IPS-18a (cell line): ENCODE data around the gene STK32B.
"Not testable (repeated sequence)": the region's sequence is repeated elsewhere in the genome, so short reads cannot be mapped to it uniquely, and the experiment has no call there.

ENCODE experiments used
- H3K27ac ChIP-seq: one replicate; pipeline ENCODE4 v1.5.1; 2013; ENCODE audit warnings: low read length
- H3K27me3 ChIP-seq: one replicate; pipeline ENCODE4 v1.6.1; 2013; ENCODE audit warnings: mild to moderate bottlenecking, low read length; ENCODE audit not compliant: control insufficient read depth, insufficient read depth
- H3K36me3 ChIP-seq: one replicate; pipeline ENCODE4 v1.6.1; 2013; ENCODE audit warnings: low read depth, low read length; ENCODE audit not compliant: control insufficient read depth
- H3K4me1 ChIP-seq: one replicate; pipeline ENCODE4 v1.6.1; 2013; ENCODE audit warnings: low read depth, low read length; ENCODE audit not compliant: control insufficient read depth
- H3K4me3 ChIP-seq: one replicate; pipeline ENCODE4 v1.5.1; 2013; ENCODE audit warnings: low read length
- H3K9ac ChIP-seq: one replicate; pipeline ENCODE4 v1.6.1; 2013; ENCODE audit warnings: mild to moderate bottlenecking, low read length, moderate library complexity
- H3K9me3 ChIP-seq: one replicate; pipeline ENCODE4 v1.6.1; 2013; ENCODE audit warnings: low read depth, low read length; ENCODE audit not compliant: control insufficient read depth

The STK32B gene

DNA sequence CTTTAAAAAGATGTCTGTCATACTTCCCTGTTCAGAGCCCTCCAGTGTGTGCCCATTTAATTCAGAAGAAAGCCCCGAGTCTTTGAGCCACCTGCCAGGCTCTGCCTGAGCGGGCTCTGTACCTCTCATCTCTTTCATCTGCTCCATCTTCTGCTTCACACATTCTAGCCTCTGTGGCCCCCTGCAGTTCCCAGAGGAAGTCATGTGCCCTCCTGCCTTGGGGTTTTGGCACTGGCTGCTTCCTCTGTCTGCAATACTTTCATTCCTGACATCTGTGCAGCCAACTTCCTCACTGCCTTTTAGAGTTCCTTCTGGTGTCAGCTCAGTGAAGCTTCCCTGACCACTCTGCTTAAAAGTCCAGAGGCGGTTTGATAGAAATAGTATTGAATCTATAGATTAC lies 6.2 kb upstream of the STK32B start:
- no peaks in the 10 kb centered on the region for H3K9me3 ChIP-seq
- no peak overlapping the region for H3K4me3 ChIP-seq
- no peaks in the 10 kb centered on the region for H3K36me3 ChIP-seq
- H3K27me3 ChIP-seq = peaks cover 2% of the 10 kb centered on the region
- no peak overlapping the region for H3K27ac ChIP-seq
- H3K4me1 ChIP-seq = no peaks in the 10 kb centered on the region
- H3K9ac ChIP-seq = no peak overlapping the region

DNA sequence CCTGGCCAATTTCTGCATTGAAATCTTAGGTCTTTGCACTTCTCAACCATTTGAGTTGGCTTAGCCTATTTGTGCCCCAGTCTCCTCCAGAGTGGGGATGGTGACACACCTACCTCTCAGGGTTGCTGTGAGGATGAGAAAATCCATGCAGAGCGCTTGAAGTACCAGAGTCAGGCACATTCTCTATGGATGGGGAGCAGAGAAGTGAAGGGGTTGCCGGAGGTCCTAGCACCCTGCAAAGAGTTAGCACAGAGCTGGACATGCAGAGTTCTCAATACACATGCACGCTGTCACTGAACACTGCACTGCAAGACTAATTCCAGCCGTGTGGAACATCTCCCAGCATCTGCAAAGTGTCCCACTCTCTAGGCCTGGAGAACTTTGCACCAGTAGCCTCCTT lies 2.6 kb upstream of the STK32B start:
- Histone ChIP-seq H3K9me3 (no peaks in the 10 kb centered on the region), H3K27ac (no peak overlapping the region), H3K4me3 (no peak overlapping the region), H3K27me3 (peaks cover 35% of the 10 kb centered on the region), H3K4me1 (no peaks in the 10 kb centered on the region), H3K9ac (no peak overlapping the region), H3K36me3 (no peaks in the 10 kb centered on the region)

GRCh38 chr4:5050520-5051277 lies 581 bp upstream of the STK32B start:
- Histone ChIP-seq H3K27me3 (peaks cover 35% of the 10 kb centered on the region), H3K27ac (no peak overlapping the region), H3K9me3 (no peaks in the 10 kb centered on the region), H3K9ac (no peak overlapping the region), H3K4me3 (peak overlapping the region; percentile 71), H3K4me1 (no peaks in the 10 kb centered on the region), H3K36me3 (no peaks in the 10 kb centered on the region)

DNA sequence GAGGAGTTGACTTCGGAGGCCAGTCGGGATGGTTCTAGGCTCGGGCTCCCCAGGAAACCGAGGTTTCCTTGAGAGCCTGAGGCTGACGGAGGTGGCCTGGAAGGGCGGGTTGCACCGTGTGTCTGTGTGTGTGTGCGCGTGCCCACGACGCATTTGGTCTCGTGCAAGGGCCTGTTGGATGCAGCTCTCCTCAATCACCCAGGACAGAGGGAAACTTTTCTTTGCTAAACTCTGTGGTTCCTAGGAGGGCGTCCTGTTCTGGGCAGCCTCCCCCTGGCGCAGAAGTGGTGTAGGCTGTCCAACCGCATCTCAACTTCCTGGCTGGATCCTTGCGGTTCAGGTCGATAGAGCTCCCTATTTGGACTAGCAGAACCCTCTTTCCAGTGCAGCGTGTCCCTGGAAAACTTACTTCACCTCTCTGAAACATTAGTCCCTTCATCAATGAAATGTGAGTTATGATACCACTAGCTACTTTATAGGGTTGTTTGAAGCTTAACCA lies 973 bp downstream of the STK32B start:
- Histone ChIP-seq H3K27me3 (peaks cover 35% of the 10 kb centered on the region), H3K4me3 (peak overlapping the region; percentile 71), H3K9me3 (no peaks in the 10 kb centered on the region), H3K9ac (no peak overlapping the region), H3K27ac (no peak overlapping the region), H3K36me3 (no peaks in the 10 kb centered on the region), H3K4me1 (no peaks in the 10 kb centered on the region)

DNA sequence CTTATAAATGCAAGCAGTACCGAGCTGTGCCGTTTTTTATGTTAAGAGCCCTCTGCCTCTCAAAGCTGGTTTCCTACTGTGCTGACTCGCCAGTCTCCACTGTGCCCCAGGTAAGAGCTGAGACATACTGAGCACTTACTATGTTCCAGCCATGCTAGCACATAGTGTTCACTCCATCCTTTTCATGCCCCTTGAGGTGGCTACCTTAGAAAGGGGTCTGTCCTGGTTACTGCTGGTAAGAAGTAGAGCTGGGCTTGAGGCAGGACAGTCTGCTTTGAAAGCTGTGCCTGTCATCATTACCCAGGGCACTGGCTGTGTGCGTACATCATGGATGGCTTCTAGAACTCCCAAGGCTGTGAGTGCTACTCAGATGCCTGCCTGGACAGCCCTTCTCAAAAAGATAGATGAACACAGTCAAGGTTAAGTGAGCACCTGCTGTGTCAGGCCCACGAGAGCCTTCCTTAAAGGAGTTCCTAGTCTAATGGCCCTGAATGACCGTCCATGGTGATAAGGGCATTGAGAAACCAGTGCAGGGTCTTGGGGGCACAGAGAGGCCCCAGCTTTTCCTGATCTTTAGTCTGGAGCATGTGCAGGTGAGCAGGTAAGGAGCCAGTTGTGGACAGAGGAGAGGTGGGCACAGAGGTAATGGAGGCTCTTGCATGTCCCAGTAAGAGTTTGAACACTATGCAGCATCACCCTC lies 1.6 kb downstream of the STK32B start:
- Histone ChIP-seq H3K9me3 (no peaks in the 10 kb centered on the region), H3K9ac (no peak overlapping the region), H3K27me3 (peaks cover 35% of the 10 kb centered on the region), H3K4me3 (no peak overlapping the region), H3K4me1 (no peaks in the 10 kb centered on the region), H3K27ac (no peak overlapping the region), H3K36me3 (no peaks in the 10 kb centered on the region)

GRCh38 chr4:5054532-5054931 lies 3.3 kb downstream of the STK32B start:
- no peaks in the 10 kb centered on the region for H3K9me3 ChIP-seq
- H3K27ac ChIP-seq = no peak overlapping the region
- no peaks in the 10 kb centered on the region for H3K4me1 ChIP-seq
- no peak overlapping the region for H3K9ac ChIP-seq
- peaks cover 35% of the 10 kb centered on the region for H3K27me3 ChIP-seq
- H3K4me3 ChIP-seq = no peak overlapping the region
- H3K36me3 ChIP-seq = no peaks in the 10 kb centered on the region

DNA sequence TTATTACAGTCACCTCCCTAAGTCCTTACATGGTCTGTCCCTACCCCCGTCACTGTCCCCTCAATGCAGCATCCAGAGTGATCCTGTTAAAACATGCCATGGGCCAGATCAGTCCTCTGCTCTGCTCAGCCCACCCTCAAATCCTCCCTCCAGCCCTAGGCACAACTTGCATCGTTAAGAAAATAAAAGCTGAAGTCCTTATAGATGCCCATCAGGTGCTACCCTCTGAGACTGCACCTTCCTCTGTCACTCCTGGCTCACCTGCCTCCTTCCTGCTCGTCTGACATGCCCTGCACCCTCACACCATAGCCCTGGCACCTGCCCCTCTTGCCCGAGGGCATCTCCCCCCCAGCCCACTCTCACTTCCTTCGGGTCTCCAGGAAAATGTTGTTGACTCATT lies 4.1 kb downstream of the STK32B start:
- no peak overlapping the region for H3K4me3 ChIP-seq
- no peaks in the 10 kb centered on the region for H3K36me3 ChIP-seq
- no peak overlapping the region for H3K9ac ChIP-seq
- no peaks in the 10 kb centered on the region for H3K9me3 ChIP-seq
- no peaks in the 10 kb centered on the region for H3K4me1 ChIP-seq
- no peak overlapping the region for H3K27ac ChIP-seq
- H3K27me3 ChIP-seq = peaks cover 30% of the 10 kb centered on the region

- H3K9ac ChIP-seq = no peak overlapping the region
- H3K4me1 ChIP-seq = peaks cover 1% of the 10 kb centered on the region
- no peak overlapping the region for H3K27ac ChIP-seq
- no peaks in the 10 kb centered on the region for H3K36me3 ChIP-seq
- H3K27me3 ChIP-seq = no peaks in the 10 kb centered on the region
- H3K9me3 ChIP-seq = no peaks in the 10 kb centered on the region
- no peak overlapping the region for H3K4me3 ChIP-seq
Measured at GRCh38 chr4:5066101-5066500, 14.8 kb downstream of the STK32B start.

DNA sequence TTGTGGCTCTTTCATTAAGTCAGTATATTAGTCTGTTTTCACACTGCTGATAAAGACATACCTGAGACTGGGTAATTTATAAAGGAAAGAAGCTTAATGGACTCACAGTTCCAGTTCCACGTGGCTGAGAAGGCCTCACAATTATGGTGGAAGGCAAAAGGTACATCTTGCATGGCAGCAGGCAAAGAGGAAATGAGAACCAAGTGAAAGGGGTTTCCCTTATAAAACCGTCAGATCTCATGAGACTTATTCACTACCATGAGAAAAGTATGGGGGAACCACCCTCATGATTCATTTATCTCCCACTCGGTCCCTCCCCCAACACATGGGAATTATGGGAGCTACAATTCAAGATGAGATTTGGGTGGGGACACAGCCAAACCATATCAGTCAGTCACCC lies 15.7 kb downstream of the STK32B start:
- H3K27me3 ChIP-seq, H3K9ac ChIP-seq: not testable (repeated sequence)

GRCh38 chr4:5067908-5068307 lies 16.6 kb downstream of the STK32B start:
- H3K4me3 ChIP-seq = no peak overlapping the region
- peaks cover 4% of the 10 kb centered on the region for H3K4me1 ChIP-seq
- no peak overlapping the region for H3K9ac ChIP-seq
- no peaks in the 10 kb centered on the region for H3K9me3 ChIP-seq
- no peaks in the 10 kb centered on the region for H3K36me3 ChIP-seq
- no peaks in the 10 kb centered on the region for H3K27me3 ChIP-seq
- no peak overlapping the region for H3K27ac ChIP-seq

More for the DNA sequence above, 15.7 kb downstream of the STK32B start:
- not testable (repeated sequence) for H3K9me3 ChIP-seq, H3K27ac ChIP-seq, H3K36me3 ChIP-seq, H3K4me3 ChIP-seq, H3K4me1 ChIP-seq

DNA sequence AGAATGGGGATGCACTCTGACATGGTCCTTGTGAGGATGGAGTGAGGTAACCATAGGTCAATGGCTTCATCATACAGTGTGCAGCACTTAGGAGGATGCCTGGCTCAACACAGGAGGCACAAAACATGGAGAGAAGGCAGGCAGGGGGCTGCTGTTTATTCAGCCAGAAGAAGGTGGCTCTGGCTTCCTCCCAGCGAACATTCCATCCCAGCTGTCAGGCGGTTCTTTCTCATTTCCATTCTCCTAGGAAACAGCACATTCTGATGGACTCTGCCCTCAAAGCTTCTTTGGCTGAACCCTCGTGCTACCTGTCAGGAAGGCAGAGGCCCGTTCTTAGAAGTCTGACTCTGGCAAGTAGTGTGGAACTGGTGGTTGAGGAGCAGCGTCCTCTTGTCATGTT lies 18.6 kb downstream of the STK32B start:
- H3K4me3 ChIP-seq = no peak overlapping the region
- H3K27ac ChIP-seq = no peak overlapping the region

GRCh38 chr4:5072948-5073347 lies 21.7 kb downstream of the STK32B start:
- Histone ChIP-seq H3K9me3 (no peaks in the 10 kb centered on the region), H3K4me3 (no peak overlapping the region), H3K27ac (no peak overlapping the region), H3K36me3 (no peaks in the 10 kb centered on the region), H3K27me3 (no peaks in the 10 kb centered on the region), H3K9ac (no peak overlapping the region), H3K4me1 (peaks cover 4% of the 10 kb centered on the region)

More for the DNA sequence above, 18.6 kb downstream of the STK32B start:
- Histone ChIP-seq H3K9ac (no peak overlapping the region), H3K27me3 (no peaks in the 10 kb centered on the region), H3K9me3 (no peaks in the 10 kb centered on the region), H3K4me1 (peaks cover 4% of the 10 kb centered on the region), H3K36me3 (no peaks in the 10 kb centered on the region)
